ENCODE data around the gene EHMT1. TPM values are rescaled to one million over a fixed set of nuclear protein-coding genes. Genes with fewer than 3 reads are reported as not detected.

The EHMT1 gene
- total and polyA plus RNA-seq, 9 of the 15 experiments (the other 6 are each of a cell fraction or from before 2014, with no cell fraction given): 2.2 to 76.0 (median 36.4) TPM

DNA sequence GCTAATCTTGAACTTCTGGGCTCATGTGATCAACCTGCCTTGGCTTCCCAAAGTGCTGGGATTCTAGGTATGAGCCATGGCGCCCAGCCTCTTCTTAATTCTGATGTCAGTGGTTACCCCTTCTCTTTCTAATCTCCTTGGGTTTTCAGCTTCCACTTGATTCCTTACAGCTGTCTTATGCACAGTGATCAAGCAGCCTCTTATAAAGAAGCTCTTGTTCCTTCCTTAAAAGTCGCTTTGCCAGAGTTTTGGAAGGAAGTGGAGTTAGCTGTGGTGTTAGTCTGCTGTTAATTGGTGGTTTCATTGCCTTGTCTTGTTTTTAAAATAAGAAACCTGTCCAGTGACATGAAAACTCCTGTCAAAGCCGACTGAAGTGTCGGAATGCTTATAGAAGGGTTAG lies 130.7 kb downstream of the EHMT1 start:
- WGBS (ENCODE audit: insufficient coverage, low coverage, missing lambda C conversion rate): 91% methylated on average over 4 of the region's 4 CpGs
- H3K4me3 ChIP-seq: no peak overlapping the region
- peaks cover 3 to 17% of the 10 kb centered on the region in 2 experiments; a peak in 4 of 5 replicates for H3K4me1 ChIP-seq (replicated peaks in 1 of 2; ENCODE audit: control insufficient read depth in 2 of 2, insufficient read depth in 2 of 2, low read length in 2 of 2)
- FAIRE-seq (no peak), ATAC-seq (no peak), DNase-seq (ENCODE audit: extremely low read depth in 1 of 4, low spot score in 3 of 4) (no peak)
- ChIA-PET POLR2A (interaction anchor here (1.0 to 1.6 kb wide), 2 partner anchors 17 to 27 kb away, joined by 3 to 4 read pairs; no protein-coding TSS in a partner anchor), CTCF (ENCODE audit: low intra/inter-chr PET ratio) (no interaction called here)
- H3K9me3 ChIP-seq (replicated peaks; ENCODE audit: control insufficient read depth, insufficient read depth, low read depth, low read length): no peaks in the 10 kb centered on the region
- H3K4me2 ChIP-seq (ENCODE audit: insufficient read depth, low read length): no peak overlapping the region
- intact Hi-C loops (cut with micrococcal nuclease) (no loop called here), in situ Hi-C loops (cut with MboI) (no loop called here)
- 0 out of 3 replicates have a peak, but pooled peaks cover 3% of the 10 kb centered on the region for H3K79me2 ChIP-seq (ENCODE audit: control insufficient read depth, insufficient read depth, low read length)
- H3K36me3 ChIP-seq (ENCODE audit: control insufficient read depth, insufficient read depth, low read length): peaks cover 71% of the 10 kb centered on the region
- no peaks in the 10 kb centered on the region for H3K9me1 ChIP-seq (ENCODE audit: control insufficient read depth, insufficient read depth, low read length)
- no peak overlapping the region for H3K9ac ChIP-seq (ENCODE audit: insufficient read depth in 1 of 2, low read depth in 2 of 2, low read length in 2 of 2)
- H2AFZ ChIP-seq (ENCODE audit: low read depth, low read length): no peak overlapping the region
- H4K20me1 ChIP-seq (replicated peaks; ENCODE audit: control insufficient read depth, insufficient read depth, low read length): no peaks in the 10 kb centered on the region
- H3K27ac ChIP-seq (ENCODE audit: extremely low read depth, low read depth, low read length): no peak overlapping the region
- no TSS peak for BruUV-seq (replicated peaks)
- no peaks in the 10 kb centered on the region for H3K27me3 ChIP-seq (ENCODE audit: control insufficient read depth in 2 of 2, insufficient read depth in 2 of 2, low read length in 2 of 2)
- TF ChIP-seq, protein P1, sequence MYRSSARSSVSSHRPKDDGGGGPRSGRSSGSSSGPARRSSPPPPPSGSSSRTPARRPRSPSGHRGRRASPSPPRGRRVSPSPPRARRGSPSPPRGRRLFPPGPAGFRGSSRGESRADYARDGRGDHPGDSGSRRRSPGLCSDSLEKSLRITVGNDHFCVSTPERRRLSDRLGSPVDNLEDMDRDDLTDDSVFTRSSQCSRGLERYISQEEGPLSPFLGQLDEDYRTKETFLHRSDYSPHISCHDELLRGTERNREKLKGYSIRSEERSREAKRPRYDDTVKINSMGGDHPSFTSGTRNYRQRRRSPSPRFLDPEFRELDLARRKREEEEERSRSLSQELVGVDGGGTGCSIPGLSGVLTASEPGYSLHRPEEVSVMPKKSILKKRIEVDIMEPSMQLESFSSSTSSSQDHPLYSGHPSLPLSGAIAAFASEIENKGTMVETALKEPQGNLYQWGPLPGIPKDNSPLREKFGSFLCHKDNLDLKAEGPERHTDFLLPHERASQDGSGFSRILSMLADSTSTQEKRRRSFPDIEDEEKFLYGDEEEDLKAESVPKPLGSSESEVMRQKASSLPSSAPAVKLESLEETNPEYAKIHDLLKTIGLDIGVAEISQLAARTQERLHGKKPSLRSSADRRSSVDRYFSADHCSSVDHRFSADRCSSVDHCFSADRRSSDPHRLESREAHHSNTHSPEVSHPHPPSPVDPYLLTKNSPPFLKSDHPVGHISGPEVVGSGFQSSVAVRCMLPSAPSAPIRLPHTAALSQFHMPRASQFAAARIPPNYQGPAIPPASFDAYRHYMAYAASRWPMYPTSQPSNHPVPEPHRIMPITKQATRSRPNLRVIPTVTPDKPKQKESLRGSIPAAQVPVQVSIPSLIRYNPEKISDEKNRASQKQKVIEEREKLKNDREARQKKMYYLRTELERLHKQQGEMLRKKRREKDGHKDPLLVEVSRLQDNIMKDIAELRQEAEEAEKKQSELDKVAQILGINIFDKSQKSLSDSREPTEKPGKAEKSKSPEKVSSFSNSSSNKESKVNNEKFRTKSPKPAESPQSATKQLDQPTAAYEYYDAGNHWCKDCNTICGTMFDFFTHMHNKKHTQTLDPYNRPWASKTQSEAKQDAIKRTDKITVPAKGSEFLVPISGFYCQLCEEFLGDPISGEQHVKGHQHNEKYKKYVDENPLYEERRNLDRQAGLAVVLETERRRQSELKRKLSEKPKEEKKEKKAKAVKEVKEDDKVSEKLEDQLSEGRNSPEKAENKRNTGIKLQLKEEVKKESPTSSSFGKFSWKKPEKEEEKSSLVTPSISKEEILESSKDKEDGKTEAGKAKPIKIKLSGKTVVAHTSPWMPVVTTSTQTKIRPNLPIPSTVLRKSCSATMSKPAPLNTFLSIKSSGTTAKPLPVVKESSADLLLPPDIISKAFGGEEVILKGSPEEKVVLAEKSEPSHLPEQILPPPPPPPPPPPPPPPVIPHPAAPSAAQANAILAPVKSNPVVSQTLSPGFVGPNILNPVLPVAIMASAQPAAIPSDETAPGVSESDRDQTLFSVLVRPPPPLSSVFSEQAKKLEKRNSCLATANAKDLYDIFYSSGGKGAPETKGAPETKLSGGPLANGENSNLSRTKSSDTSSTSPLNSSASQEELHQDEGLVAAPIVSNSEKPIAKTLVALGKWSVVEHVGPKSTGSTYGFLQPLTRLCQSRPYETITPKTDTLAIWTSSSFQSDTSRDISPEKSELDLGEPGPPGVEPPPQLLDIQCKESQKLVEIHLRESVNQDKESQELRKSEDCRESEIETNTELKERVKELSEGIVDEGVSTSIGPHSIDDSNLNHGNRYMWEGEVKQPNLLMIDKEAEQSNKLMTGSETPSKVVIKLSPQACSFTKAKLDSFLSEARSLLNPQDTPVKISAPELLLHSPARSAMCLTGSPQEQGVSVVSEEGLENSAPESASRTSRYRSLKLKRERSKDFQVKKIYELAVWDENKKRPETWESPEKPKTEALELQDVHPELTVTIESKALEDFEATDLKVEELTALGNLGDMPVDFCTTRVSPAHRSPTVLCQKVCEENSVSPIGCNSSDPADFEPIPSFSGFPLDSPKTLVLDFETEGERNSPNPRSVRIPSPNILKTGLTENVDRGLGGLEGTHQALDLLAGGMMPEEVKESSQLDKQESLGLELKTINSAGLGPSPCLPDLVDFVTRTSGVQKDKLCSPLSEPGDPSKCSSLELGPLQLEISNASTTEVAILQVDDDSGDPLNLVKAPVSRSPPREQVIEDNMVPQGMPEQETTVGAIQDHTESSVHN (IDR thresholded peaks at IDR 0.05; ENCODE audit: borderline replicate concordance in 1 of 2, low read depth in 1 of 2): no peak
- TF ChIP-seq, protein P2, sequence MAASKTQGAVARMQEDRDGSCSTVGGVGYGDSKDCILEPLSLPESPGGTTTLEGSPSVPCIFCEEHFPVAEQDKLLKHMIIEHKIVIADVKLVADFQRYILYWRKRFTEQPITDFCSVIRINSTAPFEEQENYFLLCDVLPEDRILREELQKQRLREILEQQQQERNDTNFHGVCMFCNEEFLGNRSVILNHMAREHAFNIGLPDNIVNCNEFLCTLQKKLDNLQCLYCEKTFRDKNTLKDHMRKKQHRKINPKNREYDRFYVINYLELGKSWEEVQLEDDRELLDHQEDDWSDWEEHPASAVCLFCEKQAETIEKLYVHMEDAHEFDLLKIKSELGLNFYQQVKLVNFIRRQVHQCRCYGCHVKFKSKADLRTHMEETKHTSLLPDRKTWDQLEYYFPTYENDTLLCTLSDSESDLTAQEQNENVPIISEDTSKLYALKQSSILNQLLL (CRISPR knock-in tag; IDR thresholded peaks at IDR 0.05; ENCODE audit: borderline replicate concordance): no peak
- no peak for TF ChIP-seq E2F3 (CRISPR knock-in tag; IDR thresholded peaks at IDR 0.05)
- no peak for TF ChIP-seq TAL1 (IDR thresholded peaks at IDR 0.05)
- no peak for TF ChIP-seq GTF2E2 (tag; IDR thresholded peaks at IDR 0.05)
- TF ChIP-seq ZNF134 (CRISPR knock-in tag; conservative IDR thresholded peaks at IDR 0.05): no peak
- TF ChIP-seq, protein P3, sequence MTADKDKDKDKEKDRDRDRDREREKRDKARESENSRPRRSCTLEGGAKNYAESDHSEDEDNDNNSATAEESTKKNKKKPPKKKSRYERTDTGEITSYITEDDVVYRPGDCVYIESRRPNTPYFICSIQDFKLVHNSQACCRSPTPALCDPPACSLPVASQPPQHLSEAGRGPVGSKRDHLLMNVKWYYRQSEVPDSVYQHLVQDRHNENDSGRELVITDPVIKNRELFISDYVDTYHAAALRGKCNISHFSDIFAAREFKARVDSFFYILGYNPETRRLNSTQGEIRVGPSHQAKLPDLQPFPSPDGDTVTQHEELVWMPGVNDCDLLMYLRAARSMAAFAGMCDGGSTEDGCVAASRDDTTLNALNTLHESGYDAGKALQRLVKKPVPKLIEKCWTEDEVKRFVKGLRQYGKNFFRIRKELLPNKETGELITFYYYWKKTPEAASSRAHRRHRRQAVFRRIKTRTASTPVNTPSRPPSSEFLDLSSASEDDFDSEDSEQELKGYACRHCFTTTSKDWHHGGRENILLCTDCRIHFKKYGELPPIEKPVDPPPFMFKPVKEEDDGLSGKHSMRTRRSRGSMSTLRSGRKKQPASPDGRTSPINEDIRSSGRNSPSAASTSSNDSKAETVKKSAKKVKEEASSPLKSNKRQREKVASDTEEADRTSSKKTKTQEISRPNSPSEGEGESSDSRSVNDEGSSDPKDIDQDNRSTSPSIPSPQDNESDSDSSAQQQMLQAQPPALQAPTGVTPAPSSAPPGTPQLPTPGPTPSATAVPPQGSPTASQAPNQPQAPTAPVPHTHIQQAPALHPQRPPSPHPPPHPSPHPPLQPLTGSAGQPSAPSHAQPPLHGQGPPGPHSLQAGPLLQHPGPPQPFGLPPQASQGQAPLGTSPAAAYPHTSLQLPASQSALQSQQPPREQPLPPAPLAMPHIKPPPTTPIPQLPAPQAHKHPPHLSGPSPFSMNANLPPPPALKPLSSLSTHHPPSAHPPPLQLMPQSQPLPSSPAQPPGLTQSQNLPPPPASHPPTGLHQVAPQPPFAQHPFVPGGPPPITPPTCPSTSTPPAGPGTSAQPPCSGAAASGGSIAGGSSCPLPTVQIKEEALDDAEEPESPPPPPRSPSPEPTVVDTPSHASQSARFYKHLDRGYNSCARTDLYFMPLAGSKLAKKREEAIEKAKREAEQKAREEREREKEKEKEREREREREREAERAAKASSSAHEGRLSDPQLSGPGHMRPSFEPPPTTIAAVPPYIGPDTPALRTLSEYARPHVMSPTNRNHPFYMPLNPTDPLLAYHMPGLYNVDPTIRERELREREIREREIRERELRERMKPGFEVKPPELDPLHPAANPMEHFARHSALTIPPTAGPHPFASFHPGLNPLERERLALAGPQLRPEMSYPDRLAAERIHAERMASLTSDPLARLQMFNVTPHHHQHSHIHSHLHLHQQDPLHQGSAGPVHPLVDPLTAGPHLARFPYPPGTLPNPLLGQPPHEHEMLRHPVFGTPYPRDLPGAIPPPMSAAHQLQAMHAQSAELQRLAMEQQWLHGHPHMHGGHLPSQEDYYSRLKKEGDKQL (CRISPR knock-in tag; IDR thresholded peaks at IDR 0.05; ENCODE audit: borderline replicate concordance): no peak
